Measurements from ENCODE around the gene UGT1A1.

GRCh38 chr2:233796254-233796653 is 36.2 kb downstream of the UGT1A1 start:
- TF ChIP-seq CTCF (IDR thresholded peaks at IDR 0.05; ENCODE audit: insufficient read depth, low read length) (no peak), POLR2AphosphoS5 (IDR thresholded peaks at IDR 0.05; ENCODE audit: low read depth) (no peak), GABPA (IDR thresholded peaks at IDR 0.05; ENCODE audit: low read depth) (no peak), REST (IDR thresholded peaks at IDR 0.05; ENCODE audit: insufficient replicate concordance, low read depth) (no peak)
